ENCODE results near the gene A3GALT2.

Gene A3GALT2

GRCh38 chr1:33349778-33350610 is 29.1 kb upstream of the A3GALT2 start:
- FAIRE-seq, result no peak

- no peak for FAIRE-seq
Measured at GRCh38 chr1:33349081-33349759, 28.3 kb upstream of the A3GALT2 start.

GRCh38 chr1:33348676-33349080 is 27.8 kb upstream of the A3GALT2 start:
- no peak for FAIRE-seq

- FAIRE-seq, result no peak
Measured at GRCh38 chr1:33348194-33348593, 27.3 kb upstream of the A3GALT2 start.

- no peak for FAIRE-seq
Measured at GRCh38 chr1:33347650-33347992, 26.7 kb upstream of the A3GALT2 start.

GRCh38 chr1:33346927-33347649 is 26.2 kb upstream of the A3GALT2 start:
- no peak for FAIRE-seq

GRCh38 chr1:33346533-33346926 is 25.6 kb upstream of the A3GALT2 start:
- no peak for FAIRE-seq

GRCh38 chr1:33344896-33345560 is 24.1 kb upstream of the A3GALT2 start:
- FAIRE-seq, result no peak

- no peak for FAIRE-seq
Measured at GRCh38 chr1:33343539-33343938, 22.6 kb upstream of the A3GALT2 start.

- no peak for FAIRE-seq
Measured at GRCh38 chr1:33342041-33342723, 21.3 kb upstream of the A3GALT2 start.

- no peak for FAIRE-seq
Measured at GRCh38 chr1:33341190-33341589, 20.3 kb upstream of the A3GALT2 start.

- FAIRE-seq, result no peak
Measured at GRCh38 chr1:33339413-33339812, 18.5 kb upstream of the A3GALT2 start.

GRCh38 chr1:33338440-33339211 is 17.7 kb upstream of the A3GALT2 start:
- no peak for FAIRE-seq

- FAIRE-seq, result no peak
Measured at GRCh38 chr1:33338048-33338439, 17.1 kb upstream of the A3GALT2 start.

- FAIRE-seq, result no peak
Measured at GRCh38 chr1:33337441-33337840, 16.5 kb upstream of the A3GALT2 start.

GRCh38 chr1:33336580-33336979 is 15.7 kb upstream of the A3GALT2 start:
- FAIRE-seq, result no peak

- no peak for FAIRE-seq
Measured at GRCh38 chr1:33335020-33335419, 14.1 kb upstream of the A3GALT2 start.

- no peak for FAIRE-seq
Measured at GRCh38 chr1:33334081-33334552, 13.2 kb upstream of the A3GALT2 start.

- FAIRE-seq, result no peak
Measured at GRCh38 chr1:33332881-33333280, 12.0 kb upstream of the A3GALT2 start.

GRCh38 chr1:33332357-33332789 is 11.5 kb upstream of the A3GALT2 start:
- no peak for FAIRE-seq

Measured in TTC549 (cell line).